Keratinocyte (primary cell): Measurements from ENCODE around the gene POP4. TPM values are rescaled to one million over a fixed set of nuclear protein-coding genes. Genes with fewer than 3 reads are reported as not detected.
A peak's percentile ranks its signal among the peaks of the same experiment; 100 is the strongest.

Source experiments
- DNase-seq: peaks from one replicate; pipeline ENCODE4 v3.0.0-alpha.2; 2011; ENCODE audit warnings: low read depth, missing footprints, low spot score
- FAIRE-seq: peaks from 2 replicates; lab custom pipeline; 2011; peaks lifted over from hg19 to GRCh38; lab: Jason Lieb, UNC
- H2AFZ ChIP-seq: 2 replicates; pipeline ENCODE4 v1.6.0; 2012; ENCODE audit warnings: low read length, control low read depth, inconsistent platforms; ENCODE audit not compliant: control insufficient read depth
- H3K27ac ChIP-seq: 2 replicates; pipeline ENCODE4 v1.5.1; 2011; ENCODE audit warnings: low read length; ENCODE audit not compliant: control insufficient read depth, insufficient read depth
- H3K27me3 ChIP-seq: 3 replicates; pipeline ENCODE4 v1.6.0; 2011; ENCODE audit warnings: low read length; ENCODE audit not compliant: control insufficient read depth, insufficient read depth; ENCODE audit errors: extremely low read depth
- H3K36me3 ChIP-seq, 2 experiments: 2 replicates in 1 of 2; 3 replicates in 1 of 2; pipeline ENCODE4 v1.5.1; 2011; ENCODE audit warnings: low read length in 2 of 2, mild to moderate bottlenecking in 1 of 2; ENCODE audit not compliant: control insufficient read depth in 2 of 2, insufficient read depth in 2 of 2; ENCODE audit errors: extremely low read depth in 1 of 2
- H3K4me1 ChIP-seq: 3 replicates; pipeline ENCODE4 v1.5.1; 2011; ENCODE audit warnings: low read length; ENCODE audit not compliant: control insufficient read depth, insufficient read depth; ENCODE audit errors: extremely low read depth
- H3K4me2 ChIP-seq: 3 replicates; pipeline ENCODE4 v1.6.0; 2011; ENCODE audit warnings: low read depth, low read length; ENCODE audit not compliant: control insufficient read depth, insufficient read depth; ENCODE audit errors: extremely low read depth
- H3K4me3 ChIP-seq, 3 experiments: fragments of 200-600 bp in 1 of 3; sonication (generic) in 1 of 3; 2 replicates in 2 of 3; 3 replicates in 1 of 3; pipeline ENCODE4 v1.5.1; 2011 to 2016; ENCODE audit warnings: low read length in 3 of 3, mild to moderate bottlenecking in 3 of 3, control low read depth in 2 of 3, inconsistent platforms in 1 of 3, low read depth in 1 of 3, mixed read lengths in 1 of 3, mixed run types in 1 of 3, moderate library complexity in 1 of 3; ENCODE audit not compliant: control insufficient read depth in 2 of 3, insufficient read depth in 2 of 3; ENCODE audit errors: extremely low read depth in 1 of 3
- H3K79me2 ChIP-seq: 2 replicates; pipeline ENCODE4 v1.6.0; 2012; ENCODE audit warnings: low read length; ENCODE audit not compliant: control insufficient read depth, insufficient read depth
- H3K9ac ChIP-seq: 3 replicates; pipeline ENCODE4 v1.6.0; 2011; ENCODE audit warnings: low read length; ENCODE audit not compliant: control insufficient read depth, insufficient read depth; ENCODE audit errors: extremely low read depth
- H3K9me1 ChIP-seq: 3 replicates; pipeline ENCODE4 v1.6.0; 2011; ENCODE audit warnings: low read length; ENCODE audit not compliant: control insufficient read depth, insufficient read depth; ENCODE audit errors: extremely low read depth
- H3K9me3 ChIP-seq: 2 replicates; pipeline ENCODE4 v1.5.1; 2012; ENCODE audit warnings: low read depth, low read length; ENCODE audit not compliant: control insufficient read depth
- H4K20me1 ChIP-seq: 3 replicates; pipeline ENCODE4 v1.6.0; 2011; ENCODE audit warnings: low read length; ENCODE audit not compliant: control insufficient read depth, insufficient read depth; ENCODE audit errors: extremely low read depth
- EZH2 ChIP-seq: IDR thresholded peaks from one replicate; pipeline ENCODE4 v1.6.1; 2012; ENCODE audit warnings: inconsistent platforms, mild to moderate bottlenecking, low read length, moderate library complexity
- dilution Hi-C: fragments of 300-500 bp; cut with MboI; formaldehyde crosslinking; loops from one replicate; pipeline ENCODE4 v1.7.0; 2020; ENCODE audit warnings: low sequenced_read_pairs; ENCODE audit not compliant: extremely low pct_ligation_motif_present
- polyA plus RNA-seq, 5 experiments: library from polyadenylated mRNA; depleted of rRNA in 3 of 5; stranded (reverse) in 3 of 5; stranded (forward) in 1 of 5; unstranded in 1 of 5; fragments of >200 nt; gene quantifications; 1 replicate in 1 of 5; 2 replicates in 3 of 5; 3 replicates in 1 of 5; pipeline versions ENCODE4 v1.2.1 to v1.2.3, GENCODE V29; 2011 to 2012; ENCODE audit warnings: missing spikeins in 2 of 5, low read depth in 1 of 5, low replicate concordance in 1 of 5
- TF ChIP-seq, protein P1 (sequence below), 3 experiments: IDR thresholded peaks in 1 of 3; conservative IDR thresholded peaks in 1 of 3; optimal IDR thresholded peaks in 1 of 3; 2 replicates in 2 of 3; 3 replicates in 1 of 3; pipeline versions ENCODE3 to v1.5.1; 2011; ENCODE audit warnings: low read length in 3 of 3, mild to moderate bottlenecking in 3 of 3, moderate library complexity in 2 of 3, control low read depth in 1 of 3, inconsistent platforms in 1 of 3; ENCODE audit not compliant: insufficient read depth in 2 of 3; ENCODE audit errors: extremely low read depth in 1 of 3

POP4 gene
- polyA plus RNA-seq, 1 donor (not counting 4 experiments of a cell fraction or from before 2014, with no cell fraction given) = 104 TPM

DNA sequence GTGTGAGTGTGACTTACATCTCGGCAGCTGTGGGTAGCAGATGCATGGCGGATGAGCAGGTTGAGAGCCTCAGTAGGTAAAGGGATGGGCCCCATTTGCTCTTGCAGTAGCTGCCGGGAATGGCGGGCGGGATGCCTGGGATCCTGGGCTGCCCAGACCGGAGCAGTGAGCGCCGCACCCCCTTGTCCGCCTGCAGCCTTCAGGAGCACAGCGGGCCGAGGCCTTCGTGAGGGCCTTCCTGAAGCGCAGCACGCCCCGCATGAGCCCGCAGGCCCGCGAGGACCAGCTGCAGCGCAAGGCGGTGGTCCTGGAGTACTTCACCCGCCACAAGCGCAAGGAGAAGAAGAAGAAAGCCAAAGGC lies 4.1 kb downstream of the POP4 start:
- DNase-seq (no peak), FAIRE-seq (no peak)
- Histone ChIP-seq H3K9me1 (no peaks in the 10 kb centered on the region), H3K36me3 (peaks cover 31 to 35% of the 10 kb centered on the region in 2 experiments), H3K79me2 (peaks cover 19% of the 10 kb centered on the region), H3K9ac (no peak overlapping the region), H3K4me2 (no peak overlapping the region), H3K4me1 (peaks cover 6% of the 10 kb centered on the region), H4K20me1 (no peaks in the 10 kb centered on the region), H3K27ac (no peak overlapping the region), H3K9me3 (no peaks in the 10 kb centered on the region), H2AFZ (no peak overlapping the region), H3K4me3 (no peak overlapping the region), H3K27me3 (no peaks in the 10 kb centered on the region)
- dilution Hi-C loops = no loop called here
- TF ChIP-seq, protein P1, sequence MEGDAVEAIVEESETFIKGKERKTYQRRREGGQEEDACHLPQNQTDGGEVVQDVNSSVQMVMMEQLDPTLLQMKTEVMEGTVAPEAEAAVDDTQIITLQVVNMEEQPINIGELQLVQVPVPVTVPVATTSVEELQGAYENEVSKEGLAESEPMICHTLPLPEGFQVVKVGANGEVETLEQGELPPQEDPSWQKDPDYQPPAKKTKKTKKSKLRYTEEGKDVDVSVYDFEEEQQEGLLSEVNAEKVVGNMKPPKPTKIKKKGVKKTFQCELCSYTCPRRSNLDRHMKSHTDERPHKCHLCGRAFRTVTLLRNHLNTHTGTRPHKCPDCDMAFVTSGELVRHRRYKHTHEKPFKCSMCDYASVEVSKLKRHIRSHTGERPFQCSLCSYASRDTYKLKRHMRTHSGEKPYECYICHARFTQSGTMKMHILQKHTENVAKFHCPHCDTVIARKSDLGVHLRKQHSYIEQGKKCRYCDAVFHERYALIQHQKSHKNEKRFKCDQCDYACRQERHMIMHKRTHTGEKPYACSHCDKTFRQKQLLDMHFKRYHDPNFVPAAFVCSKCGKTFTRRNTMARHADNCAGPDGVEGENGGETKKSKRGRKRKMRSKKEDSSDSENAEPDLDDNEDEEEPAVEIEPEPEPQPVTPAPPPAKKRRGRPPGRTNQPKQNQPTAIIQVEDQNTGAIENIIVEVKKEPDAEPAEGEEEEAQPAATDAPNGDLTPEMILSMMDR (optimal IDR thresholded peaks at IDR 0.05 in 1 of 3, IDR thresholded peaks at IDR 0.05 in 1 of 3, conservative IDR thresholded peaks at IDR 0.05 in 1 of 3; ENCODE audit: extremely low read depth in 1 of 3, insufficient read depth in 2 of 3, low read length in 3 of 3) = no peak
- TF ChIP-seq EZH2 = no peak

DNA sequence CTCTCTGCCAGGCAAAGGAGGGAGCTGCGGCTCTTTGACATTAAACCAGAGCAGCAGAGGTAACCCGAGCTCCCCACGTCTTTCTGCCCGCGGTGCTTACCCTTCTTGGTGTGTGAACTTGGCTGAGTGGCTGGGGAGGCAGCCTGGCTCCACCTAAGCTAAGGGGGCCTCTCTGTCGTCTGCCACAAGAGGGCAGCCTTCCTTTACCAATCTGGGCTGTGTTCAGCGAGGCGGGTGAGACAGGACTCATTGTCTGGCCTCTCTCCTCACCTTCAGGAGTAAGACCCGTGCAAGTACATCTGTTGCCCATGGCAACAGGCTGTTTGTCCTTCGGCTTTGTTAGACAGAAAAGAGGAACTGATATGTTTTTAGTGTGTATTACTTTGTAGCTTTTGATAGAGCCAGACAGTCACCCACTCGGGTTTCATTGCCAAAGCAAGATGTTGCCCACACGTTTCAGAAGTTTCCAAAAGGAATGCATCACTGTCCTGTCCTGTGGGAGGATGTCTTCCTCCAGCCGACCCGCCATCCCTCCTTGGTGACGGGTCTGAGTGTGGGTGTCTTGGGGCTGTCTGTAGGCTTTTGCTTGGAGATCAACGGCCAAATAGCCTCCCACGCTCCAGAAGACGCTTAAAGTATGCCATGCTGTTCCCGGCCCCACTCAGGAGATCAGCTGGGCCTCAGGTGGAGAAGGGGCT lies 4.6 kb downstream of the POP4 start:
- Histone ChIP-seq H3K79me2 (peaks cover 15% of the 10 kb centered on the region), H4K20me1 (no peaks in the 10 kb centered on the region), H2AFZ (no peak overlapping the region), H3K9ac (no peak overlapping the region), H3K9me1 (no peaks in the 10 kb centered on the region), H3K27ac (no peak overlapping the region), H3K9me3 (no peaks in the 10 kb centered on the region), H3K27me3 (no peaks in the 10 kb centered on the region), H3K4me1 (peaks cover 6% of the 10 kb centered on the region), H3K4me3 (no peak overlapping the region), H3K4me2 (no peak overlapping the region), H3K36me3 (peaks cover 31 to 37% of the 10 kb centered on the region in 2 experiments)
- dilution Hi-C loops = no loop called here
- DNase-seq (peak; percentile 28), FAIRE-seq (peak; percentile 76)
- TF ChIP-seq, protein P1 (optimal IDR thresholded peaks at IDR 0.05 in 1 of 3, IDR thresholded peaks at IDR 0.05 in 1 of 3, conservative IDR thresholded peaks at IDR 0.05 in 1 of 3; ENCODE audit: extremely low read depth in 1 of 3, insufficient read depth in 2 of 3, low read length in 3 of 3) = peak; percentile 90 to 100 (median 92)
- no peak for TF ChIP-seq EZH2
